Measurements from ENCODE around the gene MAGIX.

Gene MAGIX

DNA sequence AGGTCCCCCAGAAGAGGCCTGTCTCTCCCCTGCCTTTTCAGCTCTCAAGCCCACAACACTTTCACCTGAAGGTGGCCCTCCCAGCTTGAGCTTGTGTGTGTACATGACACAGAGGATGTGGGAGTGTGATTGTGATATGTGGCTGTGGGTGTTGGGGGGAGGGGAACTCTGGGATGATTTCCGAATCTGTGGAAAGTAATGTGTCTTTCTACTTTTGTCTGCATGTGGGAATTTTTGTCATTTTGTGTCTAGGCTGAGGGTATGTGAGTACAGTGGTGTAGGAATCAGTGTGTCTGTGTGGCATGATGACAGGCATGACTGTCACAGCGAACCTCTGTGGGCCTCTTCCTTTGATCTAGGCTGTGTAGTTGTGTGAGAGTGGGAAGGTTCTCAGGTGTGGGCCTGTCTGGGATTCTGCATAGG is 31.0 kb downstream of the MAGIX start:
- Histone ChIP-seq H3K9ac (ENCODE audit: low read depth, low read length) (no peak overlapping the region), H3K4me1 (ENCODE audit: control insufficient read depth, insufficient read depth, low read length) (no peaks in the 10 kb centered on the region), H3K27me3 (ENCODE audit: control insufficient read depth, insufficient read depth, low read length) (no peaks in the 10 kb centered on the region), H3K4me3 (ENCODE audit: low read depth, low read length) (no peak overlapping the region), H3K9me3 (ENCODE audit: control insufficient read depth, insufficient read depth, low read length) (peaks cover 26% of the 10 kb centered on the region; the same call in 1 of the 2 replicates), H3K36me3 (ENCODE audit: control insufficient read depth, insufficient read depth, low read length) (no peaks in the 10 kb centered on the region), H3K27ac (ENCODE audit: low read depth, low read length) (no peak overlapping the region)

DNA sequence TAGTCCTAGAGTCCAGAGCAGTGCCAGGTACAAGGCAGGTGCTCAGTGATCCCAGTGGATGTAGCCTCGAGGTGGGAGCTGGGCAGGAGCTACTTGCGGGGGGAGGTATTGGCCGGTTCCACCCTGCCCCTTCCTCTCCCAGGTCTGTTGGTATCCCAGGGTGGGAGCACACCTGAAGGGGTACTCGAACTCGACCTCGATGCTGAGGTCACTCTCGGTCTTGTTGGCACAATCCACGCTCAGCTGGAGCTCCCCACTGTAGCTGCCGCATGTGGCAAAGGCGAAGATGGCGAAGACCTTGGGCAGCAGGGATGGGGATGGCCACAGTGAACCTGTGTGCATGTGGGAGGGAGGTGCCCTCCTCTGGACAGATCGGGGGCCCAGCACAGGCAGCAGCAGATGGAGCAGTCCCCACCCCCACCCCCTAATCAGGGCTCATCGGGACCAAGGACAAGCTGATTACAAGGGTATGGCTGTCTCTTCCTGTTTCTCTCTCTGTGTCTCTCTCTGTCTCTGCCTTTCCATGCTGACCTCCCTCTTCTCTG is 35.1 kb downstream of the MAGIX start:
- no peaks in the 10 kb centered on the region for H3K36me3 ChIP-seq (ENCODE audit: control insufficient read depth, insufficient read depth, low read length)
- no peak overlapping the region for H3K4me3 ChIP-seq (ENCODE audit: low read depth, low read length)
- no peaks in the 10 kb centered on the region for H3K4me1 ChIP-seq (ENCODE audit: control insufficient read depth, insufficient read depth, low read length)
- no peaks in the 10 kb centered on the region for H3K27me3 ChIP-seq (ENCODE audit: control insufficient read depth, insufficient read depth, low read length)
- H3K9me3 ChIP-seq (ENCODE audit: control insufficient read depth, insufficient read depth, low read length) = peaks cover 24% of the 10 kb centered on the region
- H3K9ac ChIP-seq (ENCODE audit: low read depth, low read length) = no peak overlapping the region
- no peak overlapping the region for H3K27ac ChIP-seq (ENCODE audit: low read depth, low read length)

DNA sequence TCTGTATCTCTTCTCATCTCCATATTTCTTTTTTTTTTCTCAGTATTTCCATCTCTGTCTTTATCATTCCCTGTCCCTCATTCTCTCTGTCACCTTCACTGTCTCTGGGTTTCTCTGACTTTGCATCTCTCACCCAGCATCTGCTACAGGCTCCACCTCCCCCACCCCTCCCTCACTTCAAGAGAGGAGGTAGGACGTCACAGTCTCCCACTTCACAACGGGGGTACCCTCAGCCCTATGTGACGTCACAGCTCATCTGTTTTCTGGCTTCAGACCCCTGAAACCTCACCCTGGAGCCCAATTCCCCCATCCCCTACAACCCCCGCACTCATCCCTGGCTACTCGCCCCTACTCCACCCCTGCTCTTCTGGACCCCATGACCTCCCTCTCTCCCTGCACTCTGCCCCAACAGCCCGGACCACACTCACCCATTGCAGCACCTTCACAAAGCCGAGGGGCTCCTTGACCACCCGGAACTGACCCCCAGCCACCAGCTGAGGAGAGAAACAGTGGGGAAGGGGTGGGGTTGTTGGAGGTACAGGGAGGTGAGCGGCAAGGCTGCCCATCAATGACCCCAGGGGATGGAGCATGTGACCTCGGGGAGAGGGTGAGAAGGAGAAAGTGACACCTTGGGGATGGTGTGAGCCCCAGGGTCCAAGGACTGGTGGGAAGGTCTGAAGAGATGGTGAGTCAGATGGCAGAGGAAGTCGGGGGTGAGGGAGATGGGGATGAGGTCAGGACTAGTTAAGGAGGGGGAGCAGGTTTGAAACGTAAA is 36.2 kb downstream of the MAGIX start:
- H3K9ac ChIP-seq (ENCODE audit: low read depth, low read length) = no peak overlapping the region
- H3K36me3 ChIP-seq (ENCODE audit: control insufficient read depth, insufficient read depth, low read length) = no peaks in the 10 kb centered on the region
- no peak overlapping the region for H3K27ac ChIP-seq (ENCODE audit: low read depth, low read length)
- peak overlapping the region; percentile 51 for H3K4me3 ChIP-seq (ENCODE audit: low read depth, low read length)
- H3K27me3 ChIP-seq (ENCODE audit: control insufficient read depth, insufficient read depth, low read length) = no peaks in the 10 kb centered on the region
- no peaks in the 10 kb centered on the region for H3K4me1 ChIP-seq (ENCODE audit: control insufficient read depth, insufficient read depth, low read length)
- peaks cover 18% of the 10 kb centered on the region for H3K9me3 ChIP-seq (ENCODE audit: control insufficient read depth, insufficient read depth, low read length)

DNA sequence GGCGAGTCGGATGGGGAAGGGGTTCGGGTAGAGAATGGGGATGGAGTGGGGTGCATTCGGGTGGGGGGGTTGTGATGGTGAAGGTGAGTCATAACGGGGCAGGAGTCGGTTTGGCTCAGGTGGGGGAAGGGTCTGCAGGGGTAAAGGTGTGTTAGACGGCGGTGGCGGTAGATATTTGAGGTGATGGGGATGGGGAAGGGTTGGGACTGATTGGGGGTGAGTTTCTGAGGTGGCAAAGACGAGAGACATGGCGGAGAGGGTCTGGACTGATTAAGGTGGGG is 36.7 kb downstream of the MAGIX start:
- no peaks in the 10 kb centered on the region for H3K27me3 ChIP-seq (ENCODE audit: control insufficient read depth, insufficient read depth, low read length)
- no peak overlapping the region for H3K9ac ChIP-seq (ENCODE audit: low read depth, low read length)
- H3K36me3 ChIP-seq (ENCODE audit: control insufficient read depth, insufficient read depth, low read length) = no peaks in the 10 kb centered on the region
- H3K9me3 ChIP-seq (ENCODE audit: control insufficient read depth, insufficient read depth, low read length) = peaks cover 15% of the 10 kb centered on the region
- no peak overlapping the region for H3K27ac ChIP-seq (ENCODE audit: low read depth, low read length)
- no peaks in the 10 kb centered on the region for H3K4me1 ChIP-seq (ENCODE audit: control insufficient read depth, insufficient read depth, low read length)
- peak overlapping the region; percentile 51 for H3K4me3 ChIP-seq (ENCODE audit: low read depth, low read length)

DNA sequence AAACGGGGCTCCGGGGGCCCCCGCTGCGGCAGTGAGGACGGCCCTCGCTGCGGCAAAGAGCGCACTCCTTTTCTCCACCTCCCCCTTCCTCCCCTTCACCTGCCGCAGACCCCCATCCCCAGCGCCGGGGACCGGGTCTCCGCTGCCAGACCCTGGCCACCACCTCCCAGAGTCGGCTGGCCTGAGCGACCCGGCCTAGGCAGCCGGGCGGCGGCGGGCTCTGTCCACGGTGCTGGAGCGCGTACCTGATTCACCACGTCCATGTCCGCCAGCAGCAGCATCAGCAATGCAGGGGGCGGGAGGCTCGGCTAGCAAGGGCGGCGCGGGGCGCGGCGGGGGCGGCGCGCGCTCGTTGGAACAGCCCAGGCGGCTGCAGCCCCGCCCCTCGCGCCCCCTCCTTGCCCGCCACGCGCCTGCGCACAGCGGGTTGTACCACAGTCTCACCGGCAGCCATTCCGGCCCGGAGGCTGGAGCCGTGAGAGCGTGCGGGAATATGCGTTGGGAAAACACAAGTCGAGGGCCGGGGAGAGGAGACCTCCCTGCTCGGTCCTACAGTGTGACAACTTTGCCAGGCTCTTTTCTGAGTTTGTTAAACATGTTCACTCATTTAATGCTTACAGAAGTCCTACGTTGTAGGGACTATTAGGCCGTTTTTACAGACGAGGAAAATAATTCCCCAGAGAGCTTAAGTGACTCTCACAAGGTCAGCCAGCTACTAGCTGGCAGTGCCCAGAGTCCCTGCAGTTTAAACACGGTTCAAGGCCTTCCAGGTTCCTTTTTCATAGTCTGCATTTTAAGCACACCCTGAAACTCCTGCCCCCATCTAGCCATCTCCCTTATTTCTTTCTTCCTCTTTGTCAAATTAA is 37.6 kb downstream of the MAGIX start, which contains the start of gene SYP:
SYP (minus strand) TSS at position 288 of the 866 bp plus-strand sequence; CDS start at position 281, 7 bp downstream.
- Histone ChIP-seq H3K9ac (ENCODE audit: low read depth, low read length) (no peak within 1 kb of the TSS), H3K36me3 (ENCODE audit: control insufficient read depth, insufficient read depth, low read length) (no peaks in the 10 kb centered on the region)

DNA sequence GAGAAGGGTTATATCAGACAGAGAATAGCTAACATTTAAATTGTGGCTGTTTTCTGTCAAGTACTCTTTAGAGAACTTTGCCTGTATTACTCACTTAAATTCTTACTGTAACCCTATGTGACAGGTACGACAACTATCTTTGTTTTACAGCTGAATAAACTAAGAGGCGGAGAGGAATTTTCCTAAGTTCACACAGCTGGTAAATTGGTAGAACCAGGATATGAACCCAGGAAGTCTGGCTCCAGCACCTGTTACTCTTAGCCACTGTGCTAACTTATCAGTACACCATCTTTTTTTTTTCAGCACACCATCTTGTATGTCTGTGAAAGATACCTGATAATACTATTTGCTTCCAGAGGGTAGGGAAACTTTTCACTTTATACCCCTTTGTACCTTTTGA is 39.5 kb downstream of the MAGIX start:
- Histone ChIP-seq H3K27ac (ENCODE audit: low read depth, low read length) (no peak overlapping the region), H3K4me1 (ENCODE audit: control insufficient read depth, insufficient read depth, low read length) (no peaks in the 10 kb centered on the region), H3K36me3 (ENCODE audit: control insufficient read depth, insufficient read depth, low read length) (no peaks in the 10 kb centered on the region), H3K9me3 (ENCODE audit: control insufficient read depth, insufficient read depth, low read length) (peaks cover 8% of the 10 kb centered on the region), H3K27me3 (ENCODE audit: control insufficient read depth, insufficient read depth, low read length) (no peaks in the 10 kb centered on the region), H3K9ac (ENCODE audit: low read depth, low read length) (no peak overlapping the region), H3K4me3 (ENCODE audit: low read depth, low read length) (no peak overlapping the region)

More for the DNA sequence above, 37.6 kb downstream of the MAGIX start, which contains the start of gene SYP:
- H3K27me3 ChIP-seq (ENCODE audit: control insufficient read depth, insufficient read depth, low read length) = no peaks in the 10 kb centered on the region
- H3K4me1 ChIP-seq (ENCODE audit: control insufficient read depth, insufficient read depth, low read length) = no peaks in the 10 kb centered on the region
- H3K27ac ChIP-seq (ENCODE audit: low read depth, low read length) = peak within 1 kb of the TSS; percentile 35
- H3K9me3 ChIP-seq (ENCODE audit: control insufficient read depth, insufficient read depth, low read length) = peaks cover 14% of the 10 kb centered on the region
- H3K4me3 ChIP-seq (ENCODE audit: low read depth, low read length) = peak within 1 kb of the TSS; percentile 51

DNA sequence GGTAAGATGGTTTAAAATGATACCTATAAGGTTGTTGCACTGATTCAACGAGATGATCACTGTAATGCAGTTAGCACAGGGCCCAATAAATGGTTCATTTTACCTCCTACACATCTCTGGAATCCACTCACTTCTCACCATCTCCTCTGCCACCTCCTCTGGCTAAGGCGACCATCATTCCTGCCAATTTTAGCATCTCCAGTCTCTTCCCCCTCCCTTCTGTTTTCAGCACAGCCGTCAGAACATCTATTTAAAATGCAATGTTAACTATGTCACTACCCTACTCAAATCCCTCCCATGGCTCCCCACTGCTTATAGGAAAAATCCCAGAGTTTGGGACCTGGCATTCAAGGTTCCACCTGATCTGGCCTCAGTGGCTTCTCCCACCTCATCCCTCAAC is 41.0 kb downstream of the MAGIX start:
- no peak overlapping the region for H3K9ac ChIP-seq (ENCODE audit: low read depth, low read length)
- no peak overlapping the region for H3K27ac ChIP-seq (ENCODE audit: low read depth, low read length)
- no peaks in the 10 kb centered on the region for H3K27me3 ChIP-seq (ENCODE audit: control insufficient read depth, insufficient read depth, low read length)
- H3K9me3 ChIP-seq (ENCODE audit: control insufficient read depth, insufficient read depth, low read length) = peaks cover 5% of the 10 kb centered on the region
- H3K4me1 ChIP-seq (ENCODE audit: control insufficient read depth, insufficient read depth, low read length) = no peaks in the 10 kb centered on the region
- H3K4me3 ChIP-seq (ENCODE audit: low read depth, low read length) = no peak overlapping the region
- H3K36me3 ChIP-seq (ENCODE audit: control insufficient read depth, insufficient read depth, low read length) = no peaks in the 10 kb centered on the region

DNA sequence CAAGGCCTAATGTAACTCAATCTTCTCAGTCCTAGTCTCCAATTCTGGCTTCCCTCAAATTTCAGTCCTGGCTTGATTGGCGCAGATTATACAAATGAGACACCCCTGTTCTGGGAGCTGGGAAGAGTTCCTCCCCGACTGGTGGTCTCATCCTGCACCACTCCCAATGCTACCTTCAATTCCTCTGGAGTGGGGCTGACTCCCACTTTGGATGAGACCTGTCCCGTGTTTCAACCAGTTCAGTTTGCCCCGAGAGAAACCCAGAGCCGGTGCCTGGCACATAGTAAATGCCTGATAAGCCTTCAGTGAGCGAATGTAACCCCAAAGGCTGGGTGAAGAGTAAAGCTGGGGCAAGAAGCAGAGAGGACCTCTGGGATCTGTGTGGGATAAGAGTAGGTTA is 41.5 kb downstream of the MAGIX start:
- H3K4me1 ChIP-seq (ENCODE audit: control insufficient read depth, insufficient read depth, low read length) = no peaks in the 10 kb centered on the region
- peaks cover 4% of the 10 kb centered on the region for H3K9me3 ChIP-seq (ENCODE audit: control insufficient read depth, insufficient read depth, low read length)
- no peaks in the 10 kb centered on the region for H3K36me3 ChIP-seq (ENCODE audit: control insufficient read depth, insufficient read depth, low read length)
- H3K9ac ChIP-seq (ENCODE audit: low read depth, low read length) = no peak overlapping the region
- no peaks in the 10 kb centered on the region for H3K27me3 ChIP-seq (ENCODE audit: control insufficient read depth, insufficient read depth, low read length)
- H3K27ac ChIP-seq (ENCODE audit: low read depth, low read length) = no peak overlapping the region
- H3K4me3 ChIP-seq (ENCODE audit: low read depth, low read length) = no peak overlapping the region

DNA sequence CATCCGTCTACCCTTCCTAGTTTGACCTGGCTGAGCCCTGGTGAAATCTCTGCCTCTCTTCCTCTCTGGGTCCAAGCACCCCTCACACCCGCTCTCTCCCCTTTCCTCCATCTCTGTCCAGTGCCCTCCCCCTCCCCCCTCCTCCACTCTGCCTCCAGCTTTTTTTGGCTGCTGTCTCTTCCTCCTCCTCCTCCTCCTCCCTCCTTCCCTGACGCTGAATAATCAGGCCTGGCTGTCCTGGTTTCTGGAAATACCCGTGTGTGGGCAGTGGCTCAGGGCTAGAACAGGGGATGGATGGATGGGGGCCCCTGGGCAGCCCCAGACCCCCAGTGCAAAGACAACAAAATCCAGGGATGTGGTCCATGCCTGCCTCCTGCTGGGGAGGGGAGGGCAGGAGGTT is 42.2 kb downstream of the MAGIX start:
- no peaks in the 10 kb centered on the region for H3K4me1 ChIP-seq (ENCODE audit: control insufficient read depth, insufficient read depth, low read length)
- H3K36me3 ChIP-seq (ENCODE audit: control insufficient read depth, insufficient read depth, low read length) = no peaks in the 10 kb centered on the region
- H3K9me3 ChIP-seq (ENCODE audit: control insufficient read depth, insufficient read depth, low read length) = peaks cover 4% of the 10 kb centered on the region
- no peak overlapping the region for H3K4me3 ChIP-seq (ENCODE audit: low read depth, low read length)
- no peak overlapping the region for H3K27ac ChIP-seq (ENCODE audit: low read depth, low read length)
- H3K27me3 ChIP-seq (ENCODE audit: control insufficient read depth, insufficient read depth, low read length) = no peaks in the 10 kb centered on the region
- H3K9ac ChIP-seq (ENCODE audit: low read depth, low read length) = no peak overlapping the region

DNA sequence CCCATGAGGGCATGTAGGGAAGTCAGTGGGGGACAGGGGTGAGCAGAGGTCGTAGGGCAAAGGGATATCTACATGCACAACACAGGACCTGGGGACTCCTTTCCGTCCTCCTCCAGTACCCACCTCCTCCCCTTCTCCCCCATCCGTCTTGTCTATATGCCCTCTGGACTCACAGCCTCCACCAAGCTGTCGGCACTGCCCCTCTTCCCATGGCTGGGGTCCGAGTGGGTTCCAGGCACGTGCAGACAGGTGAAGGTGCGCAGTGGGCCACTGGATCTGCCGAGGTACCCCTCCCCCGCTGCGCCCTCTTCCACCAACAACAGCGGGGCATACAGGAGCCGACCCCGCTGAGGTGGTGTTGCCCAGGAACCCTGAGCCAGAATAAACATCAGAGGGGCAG is 42.9 kb downstream of the MAGIX start:
- H3K9me3 ChIP-seq (ENCODE audit: control insufficient read depth, insufficient read depth, low read length) = peaks cover 7% of the 10 kb centered on the region
- no peak overlapping the region for H3K27ac ChIP-seq (ENCODE audit: low read depth, low read length)
- no peaks in the 10 kb centered on the region for H3K36me3 ChIP-seq (ENCODE audit: control insufficient read depth, insufficient read depth, low read length)
- H3K4me1 ChIP-seq (ENCODE audit: control insufficient read depth, insufficient read depth, low read length) = no peaks in the 10 kb centered on the region
- no peaks in the 10 kb centered on the region for H3K27me3 ChIP-seq (ENCODE audit: control insufficient read depth, insufficient read depth, low read length)
- H3K4me3 ChIP-seq (ENCODE audit: low read depth, low read length) = no peak overlapping the region
- H3K9ac ChIP-seq (ENCODE audit: low read depth, low read length) = no peak overlapping the region

DNA sequence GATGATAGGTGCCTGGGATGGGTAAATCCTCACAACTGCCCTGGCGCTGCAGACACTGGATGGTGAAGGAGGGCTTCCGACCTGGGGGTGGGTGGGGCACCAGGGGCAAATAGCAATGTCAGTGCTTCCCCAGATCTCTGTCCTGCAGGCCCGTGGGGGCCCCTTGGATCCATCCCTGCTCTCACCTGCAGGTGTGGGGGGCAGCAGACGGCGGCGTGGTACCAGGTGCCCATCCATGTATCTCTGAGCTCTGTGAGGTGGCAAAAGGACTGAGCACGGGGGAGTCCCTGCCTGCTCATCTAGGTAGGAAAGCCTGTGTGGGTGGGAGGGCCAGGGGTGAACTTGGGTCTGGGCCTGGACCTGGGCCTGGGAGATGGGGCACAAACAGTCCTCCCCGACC is 44.0 kb downstream of the MAGIX start:
- Histone ChIP-seq H3K27me3 (ENCODE audit: control insufficient read depth, insufficient read depth, low read length) (no peaks in the 10 kb centered on the region), H3K4me1 (ENCODE audit: control insufficient read depth, insufficient read depth, low read length) (no peaks in the 10 kb centered on the region), H3K9ac (ENCODE audit: low read depth, low read length) (no peak overlapping the region), H3K4me3 (ENCODE audit: low read depth, low read length) (no peak overlapping the region), H3K9me3 (ENCODE audit: control insufficient read depth, insufficient read depth, low read length) (peaks cover 7% of the 10 kb centered on the region), H3K36me3 (ENCODE audit: control insufficient read depth, insufficient read depth, low read length) (no peaks in the 10 kb centered on the region), H3K27ac (ENCODE audit: low read depth, low read length) (no peak overlapping the region)

All from HUES48 (cell line).